NCI-H2171 treated with DMSO at 0.1 percent for 48 hours (cell line): ENCODE results near the gene ACSS2.

Experiments
- DNase-seq: peaks from one replicate; lab custom pipeline; 2025; lab: John Stamatoyannopoulos, UW

ACSS2 gene

DNA sequence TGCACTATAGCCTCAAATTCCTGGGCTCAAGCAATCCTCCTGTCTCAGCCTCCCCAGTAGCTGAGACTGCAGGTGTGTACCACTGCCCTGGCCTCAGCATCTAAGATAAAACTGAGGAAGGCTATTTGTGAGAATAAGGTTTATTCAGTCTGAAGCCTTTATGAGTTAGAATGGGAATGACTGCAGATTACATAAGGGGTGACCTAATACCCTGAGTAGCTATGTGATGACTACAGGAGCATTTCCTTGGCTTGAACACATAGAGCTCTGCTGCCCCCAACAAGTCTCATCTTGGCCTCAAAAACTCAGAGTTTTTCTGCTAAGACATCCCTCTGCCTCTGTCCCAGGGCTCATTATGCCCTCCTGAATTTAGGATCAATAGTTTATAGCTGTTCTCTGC is 71.6 kb downstream of the ACSS2 start:
- no peak for DNase-seq

DNA sequence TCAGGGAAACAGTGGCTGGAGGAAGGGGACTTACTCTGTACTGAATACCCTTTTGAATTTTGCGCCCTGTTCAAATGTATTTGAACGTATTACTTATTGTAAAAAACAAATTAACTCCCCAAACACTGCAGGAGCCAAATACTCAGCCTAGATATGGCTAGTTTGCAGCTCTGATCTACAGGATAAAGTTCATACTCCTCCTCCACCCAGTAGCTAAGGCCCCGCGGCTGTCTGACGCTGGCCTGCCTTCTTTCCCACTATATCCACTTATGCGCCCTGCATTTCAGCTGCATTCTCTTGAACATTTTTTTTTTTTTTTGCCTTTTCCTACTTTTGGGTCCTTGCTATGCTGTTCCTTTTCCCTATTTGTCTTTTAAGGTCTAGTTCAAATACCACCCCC is 72.7 kb downstream of the ACSS2 start:
- DNase-seq = no peak

DNA sequence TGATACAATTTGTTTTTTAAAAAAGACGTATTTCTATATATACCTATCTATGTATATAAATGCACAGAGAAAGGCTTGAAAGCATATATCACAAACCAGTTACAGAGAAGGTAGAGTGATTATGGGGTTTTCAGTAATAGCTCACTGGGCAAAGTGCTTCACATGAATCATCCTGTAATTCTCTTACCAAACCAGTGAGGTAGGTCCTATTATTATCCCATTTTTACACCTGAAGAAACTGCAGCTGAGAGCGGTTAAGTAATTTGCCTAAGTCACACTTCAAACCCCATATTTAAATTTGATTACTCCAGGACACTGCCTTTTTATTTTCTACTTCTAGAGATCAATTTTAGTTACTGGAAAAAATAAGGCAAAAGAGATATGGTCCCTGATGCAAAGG is 74.8 kb downstream of the ACSS2 start:
- DNase-seq = no peak

DNA sequence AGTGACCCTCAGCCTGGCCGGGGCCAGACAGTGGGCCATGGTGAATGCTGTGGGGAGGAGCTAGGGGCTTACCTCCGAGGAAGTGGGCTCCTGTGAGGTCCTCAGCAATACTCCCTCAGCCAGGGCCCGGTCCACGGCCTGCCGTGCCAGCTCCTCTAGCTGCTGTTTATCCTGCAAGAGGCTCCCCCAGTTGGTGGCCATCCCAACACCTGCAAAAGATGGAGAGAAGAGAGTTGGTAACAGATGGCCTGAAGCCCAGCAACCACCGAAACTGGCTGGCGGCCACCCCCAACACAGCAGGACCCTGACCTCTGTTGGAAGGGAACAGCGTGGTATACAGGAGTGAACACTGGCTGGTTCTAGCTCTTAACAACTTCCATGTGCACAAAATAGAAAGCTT is 75.2 kb downstream of the ACSS2 start:
- no peak for DNase-seq

DNA sequence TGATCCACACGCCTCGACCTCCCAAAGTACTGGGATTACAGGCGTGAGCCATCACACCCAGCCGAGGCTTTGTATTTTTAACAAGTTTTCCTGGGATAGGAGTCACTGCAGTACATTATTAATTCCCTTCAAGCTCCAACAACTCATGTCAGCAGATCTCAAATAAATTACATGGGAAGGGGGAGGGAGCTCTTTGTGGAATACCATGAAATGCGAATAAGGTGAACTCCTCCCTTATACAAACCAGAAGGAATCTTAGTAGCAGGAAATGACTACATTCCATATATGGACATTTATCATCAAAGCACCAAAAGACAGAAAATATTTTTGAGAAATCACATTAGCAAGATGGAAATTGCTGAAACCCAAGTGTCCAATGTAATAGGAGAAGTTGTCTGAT is 76.3 kb downstream of the ACSS2 start:
- no peak for DNase-seq

DNA sequence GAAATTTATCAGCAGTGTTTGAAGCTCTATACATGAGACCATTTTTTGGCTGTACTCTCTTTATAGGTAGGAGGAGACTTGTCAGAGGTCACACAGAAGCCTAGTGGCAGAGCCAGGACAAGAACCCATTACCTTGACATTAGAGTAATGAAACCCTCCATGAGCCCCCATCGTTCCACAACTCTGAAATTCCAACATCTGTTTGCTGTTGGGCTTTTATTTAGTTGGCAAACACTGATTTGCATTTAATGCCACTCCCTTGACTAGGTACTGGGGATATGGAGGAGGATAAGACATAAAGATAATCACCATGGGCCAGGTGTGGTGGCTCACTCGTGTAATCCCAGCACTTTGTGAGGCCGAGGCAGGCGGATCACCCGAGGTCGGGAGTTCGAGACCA is 77.5 kb downstream of the ACSS2 start:
- DNase-seq = no peak

DNA sequence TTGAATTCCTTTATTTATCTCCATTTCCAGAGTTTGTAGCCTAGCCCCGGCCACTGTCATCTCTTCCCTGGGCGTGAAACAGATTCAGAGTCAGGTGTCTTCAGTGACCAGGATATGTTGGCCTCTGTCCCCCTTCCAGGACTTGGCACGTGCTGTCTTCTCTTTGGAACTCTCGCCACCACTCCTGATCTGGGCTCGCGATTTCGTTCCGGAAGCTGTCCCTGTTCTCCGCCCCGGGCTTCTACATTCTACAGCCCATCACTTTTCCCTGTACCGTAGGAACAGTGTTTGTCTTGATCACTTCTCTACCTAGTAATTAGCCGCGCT is 78.5 kb downstream of the ACSS2 start:
- no peak for DNase-seq

DNA sequence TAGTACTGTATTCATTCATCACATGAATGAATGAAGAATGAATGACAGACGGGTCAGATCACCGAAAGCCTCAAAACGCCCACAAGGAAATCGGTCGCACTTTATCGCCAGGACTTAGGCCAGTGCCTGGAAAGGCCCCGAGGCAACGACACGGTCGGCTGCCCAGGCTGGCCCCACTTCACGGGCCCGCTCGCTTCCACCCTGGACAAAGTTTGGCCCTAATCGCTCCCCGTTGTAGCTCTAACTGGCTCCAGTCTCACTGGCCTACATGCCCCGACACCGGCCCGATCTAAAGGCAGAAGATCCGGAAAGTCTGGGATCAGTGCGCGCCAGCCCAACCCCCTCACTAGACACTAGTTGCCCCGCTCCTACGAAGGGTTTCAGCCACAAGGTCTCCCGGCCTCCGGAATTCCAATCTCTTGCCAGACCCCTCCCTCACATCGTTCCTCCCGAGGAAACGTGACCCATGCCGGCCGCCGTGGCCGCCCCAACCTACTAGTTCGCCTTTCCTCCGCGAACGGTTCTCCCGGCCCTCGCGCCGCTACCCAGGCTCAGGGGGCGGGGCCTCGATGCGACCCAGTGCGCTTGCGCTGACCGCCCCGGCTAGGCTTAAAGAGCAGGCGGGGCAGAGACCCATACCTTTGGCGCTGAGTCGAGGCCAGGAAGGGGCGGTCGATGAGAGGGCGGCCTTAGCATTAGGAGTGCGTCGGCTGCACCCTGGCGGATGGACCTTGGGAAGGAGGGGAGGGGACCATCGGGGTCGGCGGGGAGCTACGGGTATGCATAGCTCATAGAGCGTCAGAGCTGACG is 79.0 kb downstream of the ACSS2 start, which contains the start of the genes GSS and MYH7B:
GSS (minus strand) TSS at position 576 of the 810 bp plus-strand sequence. CDS start 3,954 bp downstream, outside the sequence.
MYH7B (plus strand) TSS at position 638 of the 810 bp plus-strand sequence. CDS start 22,138 bp downstream, outside the sequence.
- DNase-seq = peak; percentile 97

DNA sequence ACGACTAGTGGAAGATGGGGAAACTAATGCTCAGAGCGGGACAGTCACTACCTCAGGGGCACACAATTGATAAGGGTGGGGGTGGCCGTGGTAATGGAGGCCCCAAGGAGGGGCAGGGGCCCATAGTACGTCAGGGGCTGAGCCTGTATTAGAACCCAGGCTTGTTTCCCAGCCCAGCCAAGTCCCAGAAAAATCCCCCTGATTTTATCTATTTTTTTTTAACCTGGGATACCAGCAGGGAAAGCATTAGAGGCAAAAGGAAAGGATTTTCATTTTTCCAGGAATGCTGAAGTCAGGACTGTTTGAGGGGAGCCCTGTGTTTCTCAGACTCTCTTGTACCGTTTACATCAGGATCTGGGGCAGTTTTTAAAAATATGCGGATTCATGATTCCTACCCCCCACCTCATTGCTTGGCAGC is 79.6 kb downstream of the ACSS2 start:
- no peak for DNase-seq

DNA sequence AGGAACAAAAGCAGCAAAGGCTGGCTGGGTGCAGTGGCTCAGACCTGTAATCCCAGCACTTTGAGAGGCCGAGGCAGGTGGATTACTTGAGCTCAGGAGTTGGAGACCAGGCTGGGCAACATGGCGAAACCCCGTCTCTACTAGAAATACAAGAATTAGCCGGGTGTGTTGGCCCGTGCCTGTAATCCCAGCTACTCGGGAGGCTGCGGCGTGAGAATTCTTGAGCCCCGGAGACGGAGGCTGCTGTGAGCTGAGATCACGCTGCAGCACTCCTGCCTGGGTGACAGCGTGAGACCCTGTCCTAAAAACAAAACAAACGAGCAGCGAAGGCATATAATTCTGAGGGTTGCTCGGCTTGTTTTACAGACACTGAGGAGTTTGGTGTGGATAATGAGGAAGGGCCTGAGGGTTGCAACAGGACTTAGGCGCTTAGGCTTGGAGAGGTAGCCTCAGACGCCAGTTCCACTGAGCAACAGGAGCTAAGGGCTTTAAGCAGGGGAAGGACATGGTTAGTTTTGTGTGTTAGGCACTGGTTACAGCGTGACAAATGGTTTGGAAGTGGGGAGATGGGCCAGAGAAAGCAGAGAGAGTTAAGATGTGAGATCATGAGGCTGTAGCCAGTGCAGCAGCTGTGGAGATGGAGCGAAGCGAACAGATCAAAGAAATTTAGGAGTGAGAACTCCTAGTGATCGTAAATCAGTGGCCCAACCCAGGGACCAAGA is 80.5 kb downstream of the ACSS2 start:
- DNase-seq = no peak

DNA sequence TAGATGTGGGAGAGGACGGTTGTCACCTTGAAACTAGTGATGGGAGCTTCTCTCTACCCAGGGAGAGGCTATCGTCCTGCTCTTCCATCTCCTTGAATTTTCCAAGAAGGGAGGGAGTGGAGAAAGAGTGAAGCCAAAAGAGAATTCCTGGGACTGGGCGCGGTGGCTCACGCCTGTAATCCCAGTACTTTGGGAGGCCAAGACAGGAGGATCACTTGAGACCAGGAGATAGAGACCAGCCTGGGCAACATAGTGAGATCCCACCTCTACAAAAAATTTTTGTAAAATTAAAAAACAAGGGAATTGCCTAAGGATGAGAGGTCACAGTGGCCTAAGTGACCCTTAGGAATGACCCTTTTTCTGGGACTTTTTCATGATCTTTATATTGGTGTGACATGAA is 88.1 kb downstream of the ACSS2 start:
- DNase-seq = no peak

DNA sequence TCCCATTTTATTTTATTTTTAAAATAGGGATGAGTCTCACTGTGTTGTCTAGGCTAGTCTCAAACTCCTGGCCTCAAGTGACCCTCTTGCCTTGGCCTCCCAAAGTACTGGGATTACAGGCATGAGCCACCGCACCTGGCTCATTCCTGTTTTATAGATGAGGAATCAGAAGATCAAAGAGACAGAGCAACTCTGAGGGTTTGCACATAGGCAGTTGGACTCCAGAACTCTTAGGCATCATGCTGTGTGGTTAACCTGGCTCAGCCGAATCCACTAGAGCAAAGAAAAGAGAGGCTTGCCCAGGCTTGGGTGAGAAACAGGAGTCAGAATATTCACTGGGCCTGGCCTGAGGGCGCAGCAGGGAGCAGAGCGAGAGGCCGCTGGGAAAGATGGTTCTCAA is 88.6 kb downstream of the ACSS2 start:
- no peak for DNase-seq

DNA sequence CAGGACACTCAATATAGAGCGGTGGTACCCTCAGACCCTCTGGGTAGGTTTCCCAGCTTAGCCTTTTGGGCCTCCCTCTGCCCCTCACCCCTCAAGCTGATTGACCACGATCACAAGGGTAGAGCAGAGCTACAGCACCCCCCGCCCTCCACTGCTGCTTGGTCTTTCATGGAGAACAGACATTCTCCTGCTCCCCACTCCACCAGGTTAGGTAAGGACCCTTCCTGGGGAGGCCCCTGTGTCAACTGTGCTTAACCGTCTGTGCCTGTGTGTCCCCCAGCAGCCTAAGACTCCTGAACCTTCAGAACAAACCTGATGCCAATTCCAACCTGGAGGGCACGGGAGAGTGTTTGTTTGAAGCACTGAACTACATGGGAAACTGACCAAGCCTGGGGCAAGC is 91.0 kb downstream of the ACSS2 start:
- no peak for DNase-seq

DNA sequence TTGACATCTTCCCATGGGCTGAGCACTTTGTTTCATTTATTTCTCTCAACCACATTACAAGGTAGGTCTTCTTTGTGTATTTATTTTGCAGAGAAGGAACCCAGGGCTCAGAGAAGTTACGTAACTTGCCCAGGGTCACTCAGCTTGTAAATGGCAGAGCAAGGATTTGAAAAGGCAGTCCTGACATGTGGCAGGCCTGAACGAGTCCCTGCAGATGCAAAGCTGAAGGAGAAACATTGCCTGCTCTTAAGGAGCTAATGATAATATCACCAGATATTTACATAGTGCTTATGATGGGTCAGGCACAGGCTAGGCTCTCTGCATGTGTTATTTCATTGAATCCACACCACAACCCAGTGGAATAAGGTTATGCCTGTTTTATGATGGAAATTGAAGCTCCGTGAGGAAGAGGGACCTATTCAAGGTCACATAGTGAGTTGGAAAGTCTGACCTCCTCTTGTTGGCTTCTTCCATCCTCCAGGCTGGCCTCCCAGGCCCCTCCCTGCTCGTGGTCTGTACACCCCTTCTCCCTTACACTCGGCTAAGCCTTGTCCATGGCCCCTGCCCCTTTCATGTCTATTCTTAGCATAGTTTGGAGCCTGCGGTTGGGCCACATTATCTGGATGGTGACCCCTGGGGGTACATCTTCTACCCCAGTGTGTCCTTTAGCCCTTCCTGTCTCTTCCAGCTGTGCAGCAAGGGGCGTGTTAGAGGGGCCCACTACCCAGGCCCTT is 91.8 kb downstream of the ACSS2 start:
- no peak for DNase-seq

DNA sequence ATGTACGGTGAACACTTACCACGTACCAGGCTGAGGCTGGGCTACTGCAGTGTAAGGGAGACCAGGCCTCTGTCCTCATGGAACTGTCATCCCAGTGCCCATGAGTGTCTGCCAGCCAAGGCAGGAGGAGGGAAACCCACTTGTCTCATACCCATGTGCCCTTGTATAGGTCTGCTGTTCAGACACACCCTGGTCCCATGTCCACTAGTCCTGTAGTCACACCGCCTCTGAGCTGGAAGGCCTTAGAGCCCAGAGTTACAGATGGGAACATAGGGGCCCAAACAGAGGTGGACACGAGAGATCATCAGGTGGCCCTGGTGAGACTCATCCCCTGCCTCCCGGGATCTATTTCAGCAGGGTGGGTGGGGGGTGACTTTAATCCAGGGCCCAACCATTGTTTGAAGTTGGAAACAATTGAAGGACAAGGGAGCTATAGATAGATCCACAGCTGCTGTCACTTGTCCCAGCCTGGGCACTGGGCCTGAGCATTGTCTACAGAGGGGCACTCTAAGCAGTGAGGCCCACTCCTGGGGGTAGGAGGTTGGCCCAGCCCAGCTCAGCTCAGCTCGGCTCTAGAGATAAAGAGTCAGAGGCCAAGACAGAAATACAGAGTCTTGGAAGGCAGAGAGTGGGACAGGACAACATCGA is 93.9 kb downstream of the ACSS2 start:
- DNase-seq = no peak

DNA sequence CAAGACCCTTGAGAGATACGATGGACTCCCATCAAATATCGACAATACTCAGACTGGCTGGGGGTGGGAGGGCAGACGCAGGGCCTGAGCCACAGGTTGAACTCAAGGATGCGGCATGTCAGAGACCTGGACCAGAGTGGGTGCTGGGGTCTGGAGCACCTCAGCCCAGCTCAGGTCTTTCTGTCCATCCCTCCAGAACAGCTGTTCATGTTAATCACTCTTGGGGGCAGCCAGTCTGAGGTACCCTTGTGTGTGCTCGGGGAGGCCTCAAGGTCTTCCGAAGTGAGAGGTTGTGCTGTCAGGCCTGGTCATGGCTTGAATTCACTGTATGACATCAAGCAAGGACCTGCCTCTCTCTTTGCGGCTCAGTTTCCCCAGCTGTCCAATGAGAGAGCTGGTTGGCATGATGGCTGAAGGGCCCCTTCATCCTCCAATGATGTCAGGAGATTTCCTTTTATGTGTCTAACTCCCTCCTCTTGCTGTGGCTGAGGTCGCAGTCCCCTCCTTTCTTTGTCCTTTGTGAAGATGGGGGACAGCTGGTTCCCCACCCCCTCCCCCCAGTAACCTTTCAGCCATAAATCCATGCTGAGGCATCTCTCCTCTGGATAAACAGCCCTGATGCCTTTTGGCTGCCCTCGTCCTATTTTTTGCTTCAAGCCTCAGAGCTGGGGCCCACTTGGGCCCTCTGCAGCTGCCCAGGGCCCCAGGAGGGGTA is 94.6 kb downstream of the ACSS2 start:
- DNase-seq = no peak

DNA sequence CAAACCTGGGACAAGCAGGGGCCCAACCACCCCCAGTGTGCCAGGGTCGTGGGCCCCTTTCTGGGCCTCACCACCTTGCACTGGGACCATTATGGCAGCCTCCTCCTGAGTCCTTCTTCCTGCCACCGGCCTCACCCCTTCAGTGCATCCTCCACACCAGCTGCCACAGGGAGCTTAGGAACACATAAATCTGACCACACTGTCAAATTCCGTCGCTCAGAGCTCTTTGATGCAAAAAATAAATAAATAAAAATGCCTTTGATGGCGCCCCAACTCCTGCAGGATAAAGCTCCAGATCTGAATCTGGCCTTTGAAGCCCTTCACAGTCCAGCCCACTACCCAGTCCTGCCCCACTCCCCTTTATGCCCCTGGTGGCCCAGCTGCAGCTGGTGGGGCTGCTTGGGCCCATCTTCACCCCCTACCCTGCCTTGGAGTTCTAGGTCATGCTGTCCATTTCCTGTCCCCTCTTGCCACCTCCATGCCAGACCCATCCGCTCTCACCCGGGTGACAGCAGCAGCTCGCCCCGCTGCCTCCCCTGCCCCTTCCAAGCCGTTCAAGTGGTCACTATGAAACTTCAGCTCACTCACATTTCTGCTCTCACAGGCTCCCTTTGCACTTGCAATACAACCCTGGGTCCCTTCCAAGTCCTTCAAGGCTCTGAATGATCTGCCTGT is 95.3 kb downstream of the ACSS2 start:
- no peak for DNase-seq

DNA sequence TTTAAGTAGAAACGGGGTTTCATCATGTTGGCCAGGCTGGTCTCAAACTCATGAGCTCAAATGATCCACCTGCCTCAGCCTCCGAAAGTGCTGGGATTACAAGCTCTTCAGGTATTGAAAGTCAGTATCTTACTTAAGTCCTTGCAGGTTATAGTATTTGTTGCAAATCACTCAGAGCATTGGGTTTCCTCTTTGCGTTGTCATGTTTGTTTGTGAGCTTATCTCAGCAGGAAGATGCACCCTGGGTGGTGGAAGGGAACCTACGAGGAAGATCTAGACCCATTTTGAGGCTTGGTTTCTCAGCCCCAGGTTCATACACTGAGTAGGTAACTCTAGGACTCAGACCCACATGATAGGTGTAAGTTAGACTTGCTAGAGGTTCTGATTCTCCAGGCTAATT is 97.8 kb downstream of the ACSS2 start:
- no peak for DNase-seq

DNA sequence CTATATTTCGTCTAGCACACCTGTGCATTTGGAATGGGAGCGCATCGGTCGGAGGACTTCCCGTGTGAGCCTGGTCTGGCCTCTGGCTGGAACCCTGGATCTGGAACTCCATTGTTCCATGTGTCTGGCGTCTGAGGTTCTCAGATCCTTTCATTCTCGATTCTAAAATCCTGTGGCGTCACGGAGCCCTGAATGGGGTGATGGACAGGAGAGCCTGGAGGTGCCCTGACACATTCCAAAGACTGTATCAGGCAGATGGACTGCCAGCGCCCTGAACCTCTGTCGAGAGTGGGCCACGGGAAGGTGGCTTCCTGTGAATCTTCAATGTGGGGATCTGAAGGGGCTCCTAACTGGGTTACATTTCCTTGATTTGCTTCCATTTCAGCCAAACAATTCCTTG is 99.9 kb downstream of the ACSS2 start:
- no peak for DNase-seq
